Liver (tissue), 9 donors: ENCODE results near the gene TMEM91. TPM values are rescaled to one million over a fixed set of nuclear protein-coding genes. Genes with fewer than 3 reads are reported as not detected.

Source experiments
- DNase-seq: peaks from one replicate; pipeline ENCODE4 v3.0.0-alpha.2; 2017; ENCODE audit warnings: low spot score
- H3K27ac ChIP-seq, 2 donors: one replicate each; pipeline ENCODE4 v1.7.0; 2013; ENCODE audit warnings: inconsistent platforms in 2 of 2, low read length in 2 of 2, control low read depth in 1 of 2, low read depth in 1 of 2, mild to moderate bottlenecking in 1 of 2
- H3K27me3 ChIP-seq, 4 donors: one replicate each; pipeline versions ENCODE4 v1.6.1 to v1.7.0; 2013; ENCODE audit warnings: low read length in 3 of 4, inconsistent platforms in 1 of 4, mild to moderate bottlenecking in 1 of 4, moderate library complexity in 1 of 4; ENCODE audit not compliant: control insufficient read depth in 4 of 4, insufficient read depth in 4 of 4
- H3K36me3 ChIP-seq, 4 donors: one replicate each; pipeline versions ENCODE4 v1.6.1 to v1.7.0; 2013; ENCODE audit warnings: low read length in 3 of 4, mild to moderate bottlenecking in 3 of 4, low read depth in 1 of 4, moderate library complexity in 1 of 4; ENCODE audit not compliant: control insufficient read depth in 4 of 4, insufficient read depth in 3 of 4
- H3K4me1 ChIP-seq, 4 donors: one replicate each; pipeline versions ENCODE4 v1.6.1 to v1.7.0; 2013; ENCODE audit warnings: low read length in 3 of 4, mild to moderate bottlenecking in 3 of 4, moderate library complexity in 1 of 4; ENCODE audit not compliant: control insufficient read depth in 4 of 4, insufficient read depth in 4 of 4
- H3K4me3 ChIP-seq, 3 donors: one replicate each; pipeline versions ENCODE4 v1.6.1 to v1.7.0; 2013; ENCODE audit warnings: low read length in 3 of 3, control low read depth in 1 of 3, low read depth in 1 of 3, mild to moderate bottlenecking in 1 of 3
- H3K9ac ChIP-seq, 2 donors: one replicate each; pipeline ENCODE4 v1.7.0; 2013; ENCODE audit warnings: low read length in 2 of 2, mild to moderate bottlenecking in 2 of 2, moderate library complexity in 2 of 2, control low read depth in 1 of 2, low read depth in 1 of 2
- H3K9me3 ChIP-seq, 4 donors: one replicate each; pipeline versions ENCODE4 v1.6.1 to v1.7.0; 2013; ENCODE audit warnings: low read length in 3 of 4; ENCODE audit not compliant: control insufficient read depth in 4 of 4
- EGR1 ChIP-seq, 2 donors: IDR thresholded peaks; 2 replicates each; pipeline ENCODE4 v1.6.1; 2016 to 2018; ENCODE audit warnings: antibody characterized with exemption in 2 of 2, low read depth in 2 of 2
- FOXA1 ChIP-seq: IDR thresholded peaks from 2 replicates; pipeline ENCODE4 v1.6.1; 2016; ENCODE audit warnings: antibody characterized with exemption
- FOXA2 ChIP-seq: IDR thresholded peaks from 2 replicates; pipeline ENCODE4 v1.6.1; 2016; ENCODE audit warnings: antibody characterized with exemption
- GABPA ChIP-seq, 2 donors: IDR thresholded peaks in 1 of 2; conservative IDR thresholded peaks in 1 of 2; 2 replicates each; pipeline ENCODE4 v1.6.1; 2016; ENCODE audit warnings: antibody characterized with exemption in 2 of 2, mild to moderate bottlenecking in 1 of 2, moderate library complexity in 1 of 2
- HNF4A ChIP-seq, 2 donors: conservative IDR thresholded peaks; 2 replicates each; pipeline ENCODE4 v1.6.1; 2016; ENCODE audit warnings: antibody characterized with exemption in 2 of 2, mild to moderate bottlenecking in 2 of 2
- HNF4G ChIP-seq: IDR thresholded peaks from 2 replicates; pipeline ENCODE4 v1.6.1; 2016; ENCODE audit warnings: antibody characterized with exemption
- JUND ChIP-seq, 2 donors: IDR thresholded peaks; 2 replicates each; pipeline ENCODE4 v1.6.1; 2016; ENCODE audit warnings: antibody characterized with exemption in 2 of 2
- NR2F2 ChIP-seq: IDR thresholded peaks from 2 replicates; pipeline ENCODE4 v1.6.1; 2016; ENCODE audit warnings: antibody characterized with exemption
- RAD21 ChIP-seq, 2 donors: IDR thresholded peaks; 2 replicates each; pipeline ENCODE4 v1.6.1; 2016; ENCODE audit warnings: antibody characterized with exemption in 2 of 2, mild to moderate bottlenecking in 2 of 2
- RXRA ChIP-seq, 2 donors: IDR thresholded peaks; 2 replicates each; pipeline ENCODE4 v1.6.1; 2017 to 2018; ENCODE audit warnings: antibody characterized with exemption in 2 of 2, mild to moderate bottlenecking in 1 of 2
- SP1 ChIP-seq: IDR thresholded peaks from 2 replicates; pipeline ENCODE4 v1.6.1; 2018; ENCODE audit warnings: antibody characterized with exemption, mild to moderate bottlenecking
- TAF1 ChIP-seq: conservative IDR thresholded peaks from 2 replicates; pipeline ENCODE4 v1.6.1; 2016; ENCODE audit warnings: antibody characterized with exemption, mild to moderate bottlenecking
- YY1 ChIP-seq: IDR thresholded peaks from 2 replicates; pipeline ENCODE4 v1.6.1; 2016; ENCODE audit warnings: antibody characterized with exemption, mild to moderate bottlenecking
- WGBS: extraction: QIAGEN DNeasy Blood & Tissue Kit; methylation state at CpG from one replicate; pipeline ENCODE4 v1.1.7; 2013; 5-methylcytosine and 5-hydroxymethylcytosine counted together
- polyA plus RNA-seq, 2 donors: library from polyadenylated mRNA; stranded (reverse) in 1 of 2; unstranded in 1 of 2; fragments of 200-250 nt in 1 of 2; fragments of >200 nt in 1 of 2; fragmentation: Nextera tagmentation in 1 of 2; extraction: Ambion mirVana in 1 of 2; gene quantifications; one replicate each; pipeline versions ENCODE4 v1.2.1 to v1.2.3, GENCODE V29; 2013 to 2015
- total RNA-seq, 2 donors: library from RNA; depleted of rRNA; stranded (reverse); fragments of >200 nt; gene quantifications; one replicate each; pipeline ENCODE4 v1.2.3, GENCODE V29; 2014
- TF ChIP-seq, protein P1 (sequence below): IDR thresholded peaks from 2 replicates; pipeline ENCODE4 v1.6.1; 2016; ENCODE audit warnings: antibody characterized with exemption
- TF ChIP-seq, protein P2 (sequence below): IDR thresholded peaks from 2 replicates; pipeline ENCODE4 v1.6.1; 2016; ENCODE audit warnings: antibody characterized with exemption
- TF ChIP-seq, protein P3 (sequence below): IDR thresholded peaks from 2 replicates; pipeline ENCODE4 v1.6.1; 2016; ENCODE audit warnings: antibody characterized with exemption
- TF ChIP-seq, protein P4 (sequence below): fragments of 150-350 bp; IDR thresholded peaks from 2 replicates; pipeline ENCODE4 v1.5.1; 2017; ENCODE audit warnings: improper control_type of control experiment, low read depth, low read length; ENCODE audit not compliant: missing input control
- donor health status: healthy.
- donor health status: healthy.
- donor health status: healthy.
- donor health status: healthy.
- donor health status: healthy.

Gene TMEM91
- total and polyA plus RNA-seq, 4 donors = 1.6 to 4.0 (median 2.9) TPM

DNA sequence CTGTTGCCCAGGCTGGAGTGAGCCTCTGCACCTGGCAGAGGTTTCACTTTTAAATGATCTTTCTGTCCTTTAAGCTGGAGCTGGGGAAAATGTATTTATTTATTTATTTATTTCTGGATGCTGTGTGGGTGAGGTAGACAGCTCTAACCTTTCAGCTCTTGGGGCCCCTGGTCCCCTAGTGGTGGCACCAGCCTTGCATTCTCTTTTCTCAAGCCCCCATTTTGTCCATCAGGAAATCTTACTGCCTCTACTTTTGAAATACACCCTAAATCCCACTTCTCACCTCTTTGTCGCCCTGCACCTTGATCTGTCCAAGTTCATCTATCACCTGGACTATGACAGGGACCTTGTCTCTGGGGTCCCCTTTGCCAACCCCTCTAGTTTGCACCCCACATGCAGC lies 10.2 kb upstream of the TMEM91 start:
- H3K4me3 ChIP-seq = no peak overlapping the region
- peaks cover 0 to 14% (median 9%) of the 10 kb centered on the region in 4 donors for H3K4me1 ChIP-seq
- no peaks in the 10 kb centered on the region for H3K9me3 ChIP-seq
- DNase-seq = no peak
- H3K27ac ChIP-seq = no peak overlapping the region
- 100% methylated on average over 1 of the region's 1 CpG for WGBS
- TF ChIP-seq FOXA2 (no peak), RAD21 (IDR thresholded peaks at IDR 0.05) (no peak), HNF4A (conservative IDR thresholded peaks at IDR 0.05) (no peak), SP1 (no peak), GABPA (IDR thresholded peaks at IDR 0.05 in 1 of 2, conservative IDR thresholded peaks at IDR 0.05 in 1 of 2) (no peak)
- TF ChIP-seq, protein P1, sequence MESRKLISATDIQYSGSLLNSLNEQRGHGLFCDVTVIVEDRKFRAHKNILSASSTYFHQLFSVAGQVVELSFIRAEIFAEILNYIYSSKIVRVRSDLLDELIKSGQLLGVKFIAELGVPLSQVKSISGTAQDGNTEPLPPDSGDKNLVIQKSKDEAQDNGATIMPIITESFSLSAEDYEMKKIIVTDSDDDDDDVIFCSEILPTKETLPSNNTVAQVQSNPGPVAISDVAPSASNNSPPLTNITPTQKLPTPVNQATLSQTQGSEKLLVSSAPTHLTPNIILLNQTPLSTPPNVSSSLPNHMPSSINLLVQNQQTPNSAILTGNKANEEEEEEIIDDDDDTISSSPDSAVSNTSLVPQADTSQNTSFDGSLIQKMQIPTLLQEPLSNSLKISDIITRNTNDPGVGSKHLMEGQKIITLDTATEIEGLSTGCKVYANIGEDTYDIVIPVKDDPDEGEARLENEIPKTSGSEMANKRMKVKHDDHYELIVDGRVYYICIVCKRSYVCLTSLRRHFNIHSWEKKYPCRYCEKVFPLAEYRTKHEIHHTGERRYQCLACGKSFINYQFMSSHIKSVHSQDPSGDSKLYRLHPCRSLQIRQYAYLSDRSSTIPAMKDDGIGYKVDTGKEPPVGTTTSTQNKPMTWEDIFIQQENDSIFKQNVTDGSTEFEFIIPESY = no peak
- TF ChIP-seq, protein P2, sequence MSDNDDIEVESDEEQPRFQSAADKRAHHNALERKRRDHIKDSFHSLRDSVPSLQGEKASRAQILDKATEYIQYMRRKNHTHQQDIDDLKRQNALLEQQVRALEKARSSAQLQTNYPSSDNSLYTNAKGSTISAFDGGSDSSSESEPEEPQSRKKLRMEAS = no peak
- H3K36me3 ChIP-seq = no peaks in the 10 kb centered on the region
- no peaks in the 10 kb centered on the region for H3K27me3 ChIP-seq
- no peak overlapping the region for H3K9ac ChIP-seq

DNA sequence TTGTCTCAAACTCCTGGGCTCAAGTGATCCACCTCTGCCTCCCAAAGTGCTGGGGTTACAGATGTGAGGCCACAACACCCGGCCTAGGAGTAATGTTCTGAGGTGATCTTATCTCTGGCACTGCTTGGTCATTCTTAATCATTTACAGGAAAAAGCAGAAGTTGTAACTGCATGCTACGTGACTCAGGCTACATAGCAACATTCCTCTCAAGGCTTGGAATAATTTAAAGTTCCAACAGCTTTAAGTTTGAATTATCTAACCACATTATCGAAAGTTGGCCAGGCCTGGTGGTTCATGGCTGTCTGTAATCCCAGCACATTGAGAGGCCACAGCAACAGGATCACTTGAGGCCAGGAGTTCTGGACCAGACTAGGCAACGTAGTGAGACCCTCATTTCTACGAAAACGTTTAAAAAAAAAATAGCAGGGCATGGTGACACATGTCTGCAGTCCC lies 8.5 kb upstream of the TMEM91 start:
- peak overlapping the region in 1 of 2 donors; percentile 40 for H3K27ac ChIP-seq
- no peak overlapping the region for H3K4me3 ChIP-seq
- H3K27me3 ChIP-seq = no peaks in the 10 kb centered on the region
- TF ChIP-seq FOXA2 (no peak), HNF4G (no peak), NR2F2 (no peak), GABPA (IDR thresholded peaks at IDR 0.05 in 1 of 2, conservative IDR thresholded peaks at IDR 0.05 in 1 of 2) (no peak), SP1 (no peak), EGR1 (IDR thresholded peaks at IDR 0.05; ENCODE audit: low read depth in 2 of 2) (no peak), FOXA1 (no peak), RAD21 (IDR thresholded peaks at IDR 0.05) (no peak), JUND (IDR thresholded peaks at IDR 0.05) (no peak), TAF1 (no peak), YY1 (no peak), HNF4A (conservative IDR thresholded peaks at IDR 0.05) (no peak), RXRA (IDR thresholded peaks at IDR 0.05) (no peak)
- TF ChIP-seq, protein P1 = no peak
- TF ChIP-seq, protein P3, sequence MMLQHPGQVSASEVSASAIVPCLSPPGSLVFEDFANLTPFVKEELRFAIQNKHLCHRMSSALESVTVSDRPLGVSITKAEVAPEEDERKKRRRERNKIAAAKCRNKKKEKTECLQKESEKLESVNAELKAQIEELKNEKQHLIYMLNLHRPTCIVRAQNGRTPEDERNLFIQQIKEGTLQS = no peak
- TF ChIP-seq, protein P4, sequence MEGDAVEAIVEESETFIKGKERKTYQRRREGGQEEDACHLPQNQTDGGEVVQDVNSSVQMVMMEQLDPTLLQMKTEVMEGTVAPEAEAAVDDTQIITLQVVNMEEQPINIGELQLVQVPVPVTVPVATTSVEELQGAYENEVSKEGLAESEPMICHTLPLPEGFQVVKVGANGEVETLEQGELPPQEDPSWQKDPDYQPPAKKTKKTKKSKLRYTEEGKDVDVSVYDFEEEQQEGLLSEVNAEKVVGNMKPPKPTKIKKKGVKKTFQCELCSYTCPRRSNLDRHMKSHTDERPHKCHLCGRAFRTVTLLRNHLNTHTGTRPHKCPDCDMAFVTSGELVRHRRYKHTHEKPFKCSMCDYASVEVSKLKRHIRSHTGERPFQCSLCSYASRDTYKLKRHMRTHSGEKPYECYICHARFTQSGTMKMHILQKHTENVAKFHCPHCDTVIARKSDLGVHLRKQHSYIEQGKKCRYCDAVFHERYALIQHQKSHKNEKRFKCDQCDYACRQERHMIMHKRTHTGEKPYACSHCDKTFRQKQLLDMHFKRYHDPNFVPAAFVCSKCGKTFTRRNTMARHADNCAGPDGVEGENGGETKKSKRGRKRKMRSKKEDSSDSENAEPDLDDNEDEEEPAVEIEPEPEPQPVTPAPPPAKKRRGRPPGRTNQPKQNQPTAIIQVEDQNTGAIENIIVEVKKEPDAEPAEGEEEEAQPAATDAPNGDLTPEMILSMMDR = no peak
- TF ChIP-seq, protein P2 = no peak
- no peak for DNase-seq
- 68% methylated on average over 6 of the region's 6 CpGs for WGBS
- no peaks in the 10 kb centered on the region for H3K36me3 ChIP-seq
- no peaks in the 10 kb centered on the region for H3K9me3 ChIP-seq
- no peak overlapping the region for H3K9ac ChIP-seq
- peaks cover 0 to 14% (median 9%) of the 10 kb centered on the region in 4 donors for H3K4me1 ChIP-seq
